H1 (cell line): ENCODE measurements around the gene TMED10. TPM values are rescaled to one million over a fixed set of nuclear protein-coding genes. Genes with fewer than 3 reads are reported as not detected.

Experiments
- CTCF ChIA-PET: fragments of 300-600 bp; sonication (Branson Sonifier 250); formaldehyde crosslinking; loops from one replicate; lab custom pipeline; 2021; ENCODE audit not compliant: partially characterized antibody; lab: Charles Lee
- POLR2A ChIA-PET: fragments of 300-600 bp; sonication (Branson Sonifier 250); formaldehyde crosslinking; loops from one replicate; lab custom pipeline; 2021; ENCODE audit warnings: inconsistent platforms; ENCODE audit not compliant: partially characterized antibody; lab: Charles Lee
- DNase-seq, 2 experiments: peaks; one replicate each; pipeline versions ENCODE4 v3.0.0 to v3.0.0-alpha.2; 2010 to 2022; ENCODE audit warnings: low spot score in 2 of 2, low read depth in 1 of 2, mixed read lengths in 1 of 2
- FAIRE-seq: peaks from 2 replicates; lab custom pipeline; 2011; peaks lifted over from hg19 to GRCh38; lab: Jason Lieb, UNC
- H2AFZ ChIP-seq: 2 replicates; pipeline ENCODE4 v1.8.1; 2012; ENCODE audit warnings: low read length, inconsistent platforms
- H2AK5ac ChIP-seq: 2 replicates; pipeline ENCODE4 v1.6.1; 2013; ENCODE audit warnings: low read depth, low read length
- H2BK120ac ChIP-seq: replicated peaks from 2 replicates; pipeline ENCODE3; 2013; ENCODE audit warnings: low read depth, low read length, inconsistent platforms
- H2BK12ac ChIP-seq: 2 replicates; pipeline ENCODE4 v1.6.1; 2013; ENCODE audit warnings: low read depth, low read length
- H2BK15ac ChIP-seq: 2 replicates; pipeline ENCODE4 v1.6.1; 2013; ENCODE audit warnings: low read length
- H2BK20ac ChIP-seq: 2 replicates; pipeline ENCODE4 v1.6.1; 2013; ENCODE audit warnings: low read length
- H2BK5ac ChIP-seq: 2 replicates; pipeline ENCODE4 v1.6.1; 2013; ENCODE audit warnings: low read depth, low read length
- H3K14ac ChIP-seq: 2 replicates; pipeline ENCODE4 v1.6.1; 2013; ENCODE audit warnings: inconsistent platforms; ENCODE audit not compliant: insufficient read length
- H3K18ac ChIP-seq: 2 replicates; pipeline ENCODE4 v1.6.1; 2013; ENCODE audit warnings: low read length; ENCODE audit errors: extremely low read depth
- H3K23ac ChIP-seq: 2 replicates; pipeline ENCODE4 v1.6.1; 2013; ENCODE audit warnings: inconsistent platforms; ENCODE audit not compliant: insufficient read length
- H3K23me2 ChIP-seq: 2 replicates; pipeline ENCODE4 v1.6.1; 2013; ENCODE audit warnings: low read depth, low read length
- H3K27ac ChIP-seq: 2 replicates; pipeline ENCODE4 v1.6.1; 2011; ENCODE audit warnings: low read depth, low read length, inconsistent platforms
- H3K27me3 ChIP-seq, 4 experiments: replicated peaks in 1 of 4; 1 replicate in 1 of 4; 2 replicates in 3 of 4; pipeline versions ENCODE4 v1.6.1 to v1.8.1; 2011 to 2013; ENCODE audit warnings: low read length in 3 of 4, mild to moderate bottlenecking in 3 of 4, inconsistent platforms in 2 of 4, mixed read lengths in 2 of 4, moderate library complexity in 1 of 4; ENCODE audit not compliant: control insufficient read depth in 3 of 4, insufficient read depth in 3 of 4; ENCODE audit errors: extremely low read depth in 1 of 4
- H3K36me3 ChIP-seq, 4 experiments: 2 replicates each; pipeline versions ENCODE4 v1.6.1 to v1.8.1; 2011 to 2013; ENCODE audit warnings: mild to moderate bottlenecking in 4 of 4, low read length in 3 of 4, moderate library complexity in 2 of 4, control low read depth in 1 of 4, inconsistent platforms in 1 of 4; ENCODE audit not compliant: insufficient read depth in 4 of 4, control insufficient read depth in 2 of 4
- H3K4ac ChIP-seq: replicated peaks from 2 replicates; pipeline ENCODE3; 2013; ENCODE audit warnings: low read length, low read depth, mixed read lengths, inconsistent platforms; ENCODE audit not compliant: insufficient read length
- H3K4me1 ChIP-seq, 4 experiments: replicated peaks in 1 of 4; 1 replicate in 1 of 4; 2 replicates in 3 of 4; pipeline versions ENCODE4 v1.6.1 to v1.8.1; 2011 to 2013; ENCODE audit warnings: low read length in 3 of 4, inconsistent platforms in 2 of 4, mixed read lengths in 1 of 4; ENCODE audit not compliant: insufficient read depth in 4 of 4, control insufficient read depth in 3 of 4
- H3K4me2 ChIP-seq, 2 experiments: 2 replicates each; pipeline versions ENCODE4 v1.6.1 to v1.8.1; 2011 to 2013; ENCODE audit warnings: low read depth in 2 of 2, low read length in 2 of 2, control low read depth in 1 of 2, inconsistent platforms in 1 of 2, mild to moderate bottlenecking in 1 of 2; ENCODE audit not compliant: insufficient read depth in 1 of 2
- H3K4me3 ChIP-seq, 4 experiments: fragments of 200-600, 300-600 bp in 1 of 4; sonication (generic), shearing (Covaris generic), sonication (Bioruptor Twin) in 1 of 4; 2 replicates each; pipeline versions ENCODE4 v1.5.1 to v1.8.1; 2011 to 2016; ENCODE audit warnings: low read length in 4 of 4, low read depth in 3 of 4, control low read depth in 2 of 4, inconsistent platforms in 2 of 4, mild to moderate bottlenecking in 2 of 4, mixed read lengths in 1 of 4, moderate library complexity in 1 of 4; ENCODE audit not compliant: insufficient read depth in 2 of 4; ENCODE audit errors: extremely low read depth in 1 of 4
- H3K56ac ChIP-seq: replicated peaks from 2 replicates; pipeline ENCODE3; 2013; ENCODE audit warnings: low read depth, mild to moderate bottlenecking, mixed read lengths, low read length, inconsistent platforms; ENCODE audit not compliant: insufficient read length
- H3K79me1 ChIP-seq: 2 replicates; pipeline ENCODE4 v1.6.1; 2013; ENCODE audit warnings: low read depth, low read length, control low read depth
- H3K79me2 ChIP-seq, 2 experiments: 2 replicates each; pipeline versions ENCODE4 v1.6.1 to v1.8.1; 2012 to 2013; ENCODE audit warnings: low read length in 2 of 2, mild to moderate bottlenecking in 2 of 2, inconsistent platforms in 1 of 2; ENCODE audit not compliant: insufficient read depth in 2 of 2, control insufficient read depth in 1 of 2
- H3K9ac ChIP-seq, 4 experiments: replicated peaks in 1 of 4; 1 replicate in 1 of 4; 2 replicates in 3 of 4; pipeline versions ENCODE4 v1.6.1 to v1.8.1; 2011 to 2013; ENCODE audit warnings: low read depth in 3 of 4, low read length in 3 of 4, control low read depth in 2 of 4, mild to moderate bottlenecking in 2 of 4, moderate library complexity in 2 of 4, inconsistent platforms in 1 of 4; ENCODE audit errors: extremely low read depth in 1 of 4
- H3K9me3 ChIP-seq, 2 experiments: 2 replicates each; pipeline versions ENCODE4 v1.6.1 to v1.8.1; 2012 to 2013; ENCODE audit warnings: mild to moderate bottlenecking in 2 of 2, moderate library complexity in 2 of 2, control low read depth in 1 of 2, inconsistent platforms in 1 of 2, low read depth in 1 of 2, low read length in 1 of 2, mixed read lengths in 1 of 2; ENCODE audit not compliant: insufficient read depth in 2 of 2
- H4K20me1 ChIP-seq, 2 experiments: replicated peaks in 1 of 2; 2 replicates each; pipeline versions ENCODE3 to v1.8.1; 2011 to 2013; ENCODE audit warnings: inconsistent platforms in 2 of 2, low read length in 2 of 2, mild to moderate bottlenecking in 1 of 2; ENCODE audit not compliant: insufficient read depth in 2 of 2, control insufficient read depth in 1 of 2
- H4K5ac ChIP-seq: 2 replicates; pipeline ENCODE4 v1.6.1; 2013; ENCODE audit warnings: low read length, low read depth, mixed read lengths, inconsistent platforms; ENCODE audit not compliant: insufficient read length
- H4K8ac ChIP-seq: 2 replicates; pipeline ENCODE4 v1.8.0; 2013; ENCODE audit warnings: mild to moderate bottlenecking, moderate library complexity, low read length, inconsistent platforms; ENCODE audit not compliant: insufficient read depth; ENCODE audit errors: extremely low read depth
- H4K91ac ChIP-seq: replicated peaks from 2 replicates; pipeline ENCODE3; 2013; ENCODE audit warnings: low read length, mixed read lengths, inconsistent platforms; ENCODE audit not compliant: insufficient read length
- WGBS, 2 experiments: shearing (Covaris generic) in 1 of 2; methylation state at CpG; one replicate each; pipeline versions ENCODE4 v1.1.6 to v1.1.7; 2013 to 2015; ENCODE audit warnings: low lambda C conversion rate in 2 of 2, mixed read lengths in 2 of 2, inconsistent platforms in 1 of 2, low coverage in 1 of 2, missing lambda C conversion rate in 1 of 2; ENCODE audit not compliant: insufficient replicate concordance in 2 of 2, insufficient coverage in 1 of 2, insufficient read length in 1 of 2; ENCODE audit errors: extremely low coverage in 1 of 2, missing lambda C conversion rate in 1 of 2; 5-methylcytosine and 5-hydroxymethylcytosine counted together
- polyA plus RNA-seq, 7 experiments: library from polyadenylated mRNA; depleted of rRNA in 3 of 7; stranded (reverse) in 5 of 7; unstranded in 2 of 7; fragments of >200 nt in 5 of 7; fragments of 200-250 nt in 2 of 7; gene quantifications; 1 replicate in 5 of 7; 2 replicates in 1 of 7; 4 replicates in 1 of 7; pipeline versions ENCODE4 v1.2.1 to v1.2.3, GENCODE V29; 2011 to 2013; ENCODE audit warnings: missing spikeins in 2 of 7, mixed read lengths in 2 of 7
- total RNA-seq: library from RNA; stranded (reverse); fragmentation: NEBNext Ultra II Directional; extraction: Animal tissue kit (Norgen Biotek cat#: 25700); gene quantifications from 2 replicates; pipeline ENCODE4 v1.2.1, GENCODE V29; 2021
- TF ChIP-seq, protein P1 (sequence below): IDR thresholded peaks from 2 replicates; pipeline ENCODE4 v1.6.1; 2012; ENCODE audit warnings: low read length, inconsistent platforms

The TMED10 gene
- total and polyA plus RNA-seq, 2 of the 8 experiments (the other 6 are each of a cell fraction or from before 2014, with no cell fraction given) = 218 to 250 TPM

DNA sequence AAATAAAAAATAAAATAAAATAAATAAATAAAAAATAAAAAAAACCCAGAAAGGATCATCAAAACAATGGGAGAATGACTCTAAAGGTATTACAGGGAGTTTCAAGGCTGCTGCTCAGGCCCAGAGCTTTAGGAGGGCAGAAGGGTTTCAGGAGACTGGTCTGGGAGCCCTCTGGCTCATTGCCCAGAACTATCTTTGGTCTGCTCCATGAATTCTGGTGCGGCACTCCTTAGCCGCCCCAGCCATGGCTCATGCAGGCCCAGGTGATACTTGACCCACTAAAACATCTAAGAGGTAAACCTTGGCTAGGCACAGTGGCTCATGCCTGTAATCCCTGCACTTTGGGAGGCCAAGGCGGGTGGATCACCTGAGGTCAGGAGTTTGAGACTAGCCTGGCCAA lies 14.7 kb upstream of the TMED10 start:
- Histone ChIP-seq H3K9ac (no peak overlapping the region), H3K27ac (no peak overlapping the region), H3K27me3 (no peaks in the 10 kb centered on the region), H3K4me3 (no peak overlapping the region), H2AK5ac (no peak overlapping the region), H2BK12ac (no peak overlapping the region), H3K79me2 (no peaks in the 10 kb centered on the region), H4K5ac (no peak overlapping the region), H2BK20ac (no peak overlapping the region), H3K4me2 (no peak overlapping the region), H3K23ac (no peak overlapping the region), H2BK15ac (no peak overlapping the region), H2BK120ac (no peak overlapping the region), H3K18ac (no peak overlapping the region), H4K20me1 (no peaks in the 10 kb centered on the region), H2BK5ac (no peak overlapping the region), H3K23me2 (no peaks in the 10 kb centered on the region), H3K4ac (no peak overlapping the region), H3K79me1 (no peaks in the 10 kb centered on the region), H4K8ac (no peak overlapping the region), H3K36me3 (no peaks in the 10 kb centered on the region), H3K4me1 (no peaks in the 10 kb centered on the region), H2AFZ (no peak overlapping the region), H3K9me3 (no peaks in the 10 kb centered on the region), H4K91ac (no peak overlapping the region), H3K56ac (no peak overlapping the region), H3K14ac (no peak overlapping the region)
- WGBS, 2 experiments = 94% methylated on average over 3 of the region's 3 CpGs; no CpG with 5 or more reads in 1 of the 2 experiments
- FAIRE-seq = no peak
- CTCF ChIA-PET = interaction anchor here (0.7 kb wide), 1 partner anchor 64 kb away, joined by 4 read pairs; no protein-coding TSS in a partner anchor
- no peak for DNase-seq
- POLR2A ChIA-PET = no interaction called here
- TF ChIP-seq, protein P1, sequence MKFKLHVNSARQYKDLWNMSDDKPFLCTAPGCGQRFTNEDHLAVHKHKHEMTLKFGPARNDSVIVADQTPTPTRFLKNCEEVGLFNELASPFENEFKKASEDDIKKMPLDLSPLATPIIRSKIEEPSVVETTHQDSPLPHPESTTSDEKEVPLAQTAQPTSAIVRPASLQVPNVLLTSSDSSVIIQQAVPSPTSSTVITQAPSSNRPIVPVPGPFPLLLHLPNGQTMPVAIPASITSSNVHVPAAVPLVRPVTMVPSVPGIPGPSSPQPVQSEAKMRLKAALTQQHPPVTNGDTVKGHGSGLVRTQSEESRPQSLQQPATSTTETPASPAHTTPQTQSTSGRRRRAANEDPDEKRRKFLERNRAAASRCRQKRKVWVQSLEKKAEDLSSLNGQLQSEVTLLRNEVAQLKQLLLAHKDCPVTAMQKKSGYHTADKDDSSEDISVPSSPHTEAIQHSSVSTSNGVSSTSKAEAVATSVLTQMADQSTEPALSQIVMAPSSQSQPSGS = no peak
